Ovary (tissue), 9 donors: ENCODE data around the gene MNT. TPM values are rescaled to one million over a fixed set of nuclear protein-coding genes. Genes with fewer than 3 reads are reported as not detected.

Experiments used
- DNase-seq, 5 donors: peaks; one replicate each; pipeline ENCODE4 v3.0.0-alpha.2; 2019 to 2020
- H3K27ac ChIP-seq, 2 donors: fragments of 200-600 bp; one replicate each; pipeline versions ENCODE4 v1.5.1 to v1.8.0; 2019 to 2022
- H3K27me3 ChIP-seq: fragments of 200-600 bp; one replicate; pipeline ENCODE4 v1.8.0; 2022
- H3K36me3 ChIP-seq: fragments of 200-600 bp; sonication (generic); one replicate; pipeline ENCODE4 v1.5.1; 2019
- H3K4me1 ChIP-seq: one replicate; pipeline ENCODE4 v1.8.1; 2013; ENCODE audit warnings: mild to moderate bottlenecking, moderate library complexity; ENCODE audit not compliant: insufficient read depth
- H3K4me3 ChIP-seq: fragments of 200-600 bp; sonication (generic); one replicate; pipeline ENCODE4 v1.5.1; 2017
- H3K9me3 ChIP-seq, 2 donors: fragments of 200-600 bp in 1 of 2; sonication (generic) in 1 of 2; one replicate each; pipeline versions ENCODE4 v1.5.1 to v1.8.1; 2013 to 2019; ENCODE audit warnings: mild to moderate bottlenecking in 1 of 2, moderate library complexity in 1 of 2
- EP300 ChIP-seq: sonication (generic); formaldehyde crosslinking; IDR thresholded peaks from one replicate; pipeline ENCODE4 v1.6.1; 2017; ENCODE audit warnings: antibody characterized with exemption
- POLR2A ChIP-seq: fragments of 450-650 bp; IDR thresholded peaks from one replicate; pipeline ENCODE4 v1.6.1; 2017; ENCODE audit warnings: antibody characterized with exemption, mild to moderate bottlenecking, moderate library complexity
- WGBS, 3 donors: extraction: QIAGEN DNeasy Blood & Tissue Kit in 1 of 3; methylation state at CpG; one replicate each; pipeline versions ENCODE4 v1.1.5 to v1.1.7; 2013 to 2017; 5-methylcytosine and 5-hydroxymethylcytosine counted together
- intact Hi-C, 4 donors: fragments of 100-400 bp; cut with DNase I; formaldehyde crosslinking; loops; one replicate each; pipeline versions ENCODE4 v1.11.0 to v1.15.1; 2022 to 2023
- polyA plus RNA-seq, 2 donors: library from polyadenylated mRNA; stranded (reverse); fragments of 200-250 nt in 1 of 2; fragments of 350-450 nt in 1 of 2; fragmentation: Illumina TruSeq in 1 of 2; extraction: RNeasy Lipid Tissue Mini Kit (QIAGEN cat#74804) in 1 of 2; gene quantifications; one replicate each; pipeline ENCODE4 v1.2.3, GENCODE V29; 2013 to 2014
- total RNA-seq, 7 donors: library from RNA; depleted of rRNA in 2 of 7; stranded (reverse); fragments of >200 nt in 2 of 7; fragmentation: NEBNext Ultra II Directional in 3 of 7; extraction: Animal tissue kit (Norgen Biotek cat#: 25700) in 3 of 7; gene quantifications; one replicate each; pipeline versions ENCODE4 v1.1.0 to v1.2.4, GENCODE V29; 2016 to 2023
- TF ChIP-seq, protein P1 (sequence below), 3 donors: fragments of 450-650 bp in 2 of 3; fragments of 200-600 bp in 1 of 3; IDR thresholded peaks; one replicate each; pipeline versions ENCODE4 v1.5.1 to v1.8.0; 2016 to 2022; ENCODE audit warnings: antibody characterized with exemption in 3 of 3, mild to moderate bottlenecking in 1 of 3
- donor health status: DM: no; HTN: no; CAD: no; lungs with moderate emphysema.
- donor health status: DM: no; HTN: no; CAD: no.
- donor health status: Bipolar disorder and iron deficiency.
- donor health status: DM: yes; HTN: yes; CAD: no.
- donor health status: DM: no; HTN: no; CAD: no.
- donor health status: DM: yes; HTN: yes; CAD: no.

Gene MNT
- total and polyA plus RNA-seq, 9 donors = 5.0 to 37.0 (median 24.2) TPM

DNA sequence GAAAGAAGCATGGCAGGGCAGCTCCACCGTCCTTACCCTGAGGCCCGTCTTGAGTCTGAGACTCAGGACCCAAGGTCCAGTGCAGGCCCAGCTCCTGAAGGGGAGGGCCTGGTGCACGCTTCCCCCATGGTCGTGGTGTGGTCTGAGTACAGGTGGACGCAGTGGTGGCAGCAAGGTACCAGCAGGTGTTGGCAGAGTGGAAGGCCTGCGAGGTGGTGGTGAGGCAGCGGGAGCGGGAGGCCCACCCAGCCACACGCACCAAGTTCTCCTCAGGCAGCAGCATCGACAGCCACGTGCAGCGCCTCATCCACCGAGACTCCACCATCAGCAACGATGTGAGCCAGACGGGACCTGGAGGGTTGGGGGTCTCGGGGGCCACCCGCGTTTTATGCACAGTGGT lies 27.7 kb downstream of the MNT start:
- intact Hi-C loops = loop anchor here in 1 of 4 donors (5.0 kb wide), 1 partner anchor 439 kb away; no protein-coding TSS in a partner anchor
- TF ChIP-seq, protein P1, sequence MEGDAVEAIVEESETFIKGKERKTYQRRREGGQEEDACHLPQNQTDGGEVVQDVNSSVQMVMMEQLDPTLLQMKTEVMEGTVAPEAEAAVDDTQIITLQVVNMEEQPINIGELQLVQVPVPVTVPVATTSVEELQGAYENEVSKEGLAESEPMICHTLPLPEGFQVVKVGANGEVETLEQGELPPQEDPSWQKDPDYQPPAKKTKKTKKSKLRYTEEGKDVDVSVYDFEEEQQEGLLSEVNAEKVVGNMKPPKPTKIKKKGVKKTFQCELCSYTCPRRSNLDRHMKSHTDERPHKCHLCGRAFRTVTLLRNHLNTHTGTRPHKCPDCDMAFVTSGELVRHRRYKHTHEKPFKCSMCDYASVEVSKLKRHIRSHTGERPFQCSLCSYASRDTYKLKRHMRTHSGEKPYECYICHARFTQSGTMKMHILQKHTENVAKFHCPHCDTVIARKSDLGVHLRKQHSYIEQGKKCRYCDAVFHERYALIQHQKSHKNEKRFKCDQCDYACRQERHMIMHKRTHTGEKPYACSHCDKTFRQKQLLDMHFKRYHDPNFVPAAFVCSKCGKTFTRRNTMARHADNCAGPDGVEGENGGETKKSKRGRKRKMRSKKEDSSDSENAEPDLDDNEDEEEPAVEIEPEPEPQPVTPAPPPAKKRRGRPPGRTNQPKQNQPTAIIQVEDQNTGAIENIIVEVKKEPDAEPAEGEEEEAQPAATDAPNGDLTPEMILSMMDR (IDR thresholded peaks at IDR 0.05) = no peak
- no peak for TF ChIP-seq POLR2A
- TF ChIP-seq EP300 = no peak
- no peaks in the 10 kb centered on the region for H3K9me3 ChIP-seq
- H3K4me3 ChIP-seq = no peak overlapping the region
- 91 to 93% (median 92%) methylated on average over 18 of the region's 18 CpGs for WGBS, 3 donors
- no peaks in the 10 kb centered on the region for H3K27me3 ChIP-seq
- H3K4me1 ChIP-seq = no peaks in the 10 kb centered on the region
- no peaks in the 10 kb centered on the region for H3K36me3 ChIP-seq
- no peak for DNase-seq
- H3K27ac ChIP-seq = no peak overlapping the region

DNA sequence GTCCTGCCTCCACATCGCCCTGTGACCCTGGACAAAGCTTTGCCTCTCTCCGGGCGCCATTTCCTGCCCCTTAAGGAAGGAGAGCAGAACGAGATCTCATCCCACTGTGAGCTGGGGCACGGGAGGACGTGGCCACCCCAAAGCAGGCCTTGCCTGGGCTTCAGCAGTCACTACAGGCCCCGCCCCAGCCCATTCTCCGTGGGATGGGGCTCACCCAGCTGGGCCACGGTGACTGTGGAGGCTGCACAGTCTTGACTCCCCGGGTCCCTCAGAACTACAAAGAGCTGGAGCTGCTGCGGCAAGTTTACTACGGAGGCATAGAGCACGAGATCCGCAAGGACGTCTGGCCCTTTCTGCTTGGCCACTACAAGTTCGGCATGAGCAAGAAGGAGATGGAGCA lies 28.2 kb downstream of the MNT start:
- no peaks in the 10 kb centered on the region for H3K36me3 ChIP-seq
- intact Hi-C loops = loop anchor here in 1 of 4 donors (5.0 kb wide), 1 partner anchor 440 kb away; no protein-coding TSS in a partner anchor
- TF ChIP-seq, protein P1 (IDR thresholded peaks at IDR 0.05) = no peak
- TF ChIP-seq POLR2A = no peak
- TF ChIP-seq EP300 = no peak

DNA sequence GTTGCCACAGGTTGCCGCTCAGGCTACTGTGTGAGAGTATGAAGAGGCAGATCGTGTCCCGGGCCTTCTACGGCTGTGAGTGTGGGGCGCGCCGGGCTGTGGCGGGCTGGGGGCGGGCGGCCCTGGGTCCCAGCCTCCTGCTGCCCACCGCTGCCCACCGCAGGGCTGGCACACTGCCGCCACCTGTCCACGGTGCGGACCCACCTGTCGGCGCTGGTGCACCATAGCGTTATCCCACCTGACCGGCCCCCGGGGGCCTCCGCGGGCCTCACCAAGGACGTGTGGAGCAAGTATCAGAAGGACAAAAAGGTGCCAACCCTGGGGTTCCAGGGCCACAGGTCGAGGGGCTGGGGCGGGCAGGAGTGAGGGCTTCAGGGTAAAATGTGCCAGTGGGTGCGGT lies 28.7 kb downstream of the MNT start:
- H3K27ac ChIP-seq = no peak overlapping the region
- no peak for DNase-seq
- H3K36me3 ChIP-seq = no peaks in the 10 kb centered on the region
- no peaks in the 10 kb centered on the region for H3K9me3 ChIP-seq
- intact Hi-C loops = loop anchor here in 1 of 4 donors (5.0 kb wide), 1 partner anchor 440 kb away; no protein-coding TSS in a partner anchor
- no peaks in the 10 kb centered on the region for H3K27me3 ChIP-seq
- H3K4me1 ChIP-seq = no peaks in the 10 kb centered on the region
- WGBS, 3 donors = 90 to 92% (median 92%) methylated on average over 26 of the region's 26 CpGs
- no peak overlapping the region for H3K4me3 ChIP-seq
- TF ChIP-seq, protein P1 (IDR thresholded peaks at IDR 0.05) = no peak
- TF ChIP-seq EP300 (no peak), POLR2A (no peak)

More for the DNA sequence above, 28.2 kb downstream of the MNT start:
- no peak overlapping the region for H3K4me3 ChIP-seq
- no peaks in the 10 kb centered on the region for H3K4me1 ChIP-seq
- H3K27ac ChIP-seq = no peak overlapping the region
- WGBS, 3 donors = 84 to 90% (median 85%) methylated on average over 16 of the region's 16 CpGs
- H3K9me3 ChIP-seq = no peaks in the 10 kb centered on the region
- DNase-seq = no peak
- H3K27me3 ChIP-seq = no peaks in the 10 kb centered on the region

DNA sequence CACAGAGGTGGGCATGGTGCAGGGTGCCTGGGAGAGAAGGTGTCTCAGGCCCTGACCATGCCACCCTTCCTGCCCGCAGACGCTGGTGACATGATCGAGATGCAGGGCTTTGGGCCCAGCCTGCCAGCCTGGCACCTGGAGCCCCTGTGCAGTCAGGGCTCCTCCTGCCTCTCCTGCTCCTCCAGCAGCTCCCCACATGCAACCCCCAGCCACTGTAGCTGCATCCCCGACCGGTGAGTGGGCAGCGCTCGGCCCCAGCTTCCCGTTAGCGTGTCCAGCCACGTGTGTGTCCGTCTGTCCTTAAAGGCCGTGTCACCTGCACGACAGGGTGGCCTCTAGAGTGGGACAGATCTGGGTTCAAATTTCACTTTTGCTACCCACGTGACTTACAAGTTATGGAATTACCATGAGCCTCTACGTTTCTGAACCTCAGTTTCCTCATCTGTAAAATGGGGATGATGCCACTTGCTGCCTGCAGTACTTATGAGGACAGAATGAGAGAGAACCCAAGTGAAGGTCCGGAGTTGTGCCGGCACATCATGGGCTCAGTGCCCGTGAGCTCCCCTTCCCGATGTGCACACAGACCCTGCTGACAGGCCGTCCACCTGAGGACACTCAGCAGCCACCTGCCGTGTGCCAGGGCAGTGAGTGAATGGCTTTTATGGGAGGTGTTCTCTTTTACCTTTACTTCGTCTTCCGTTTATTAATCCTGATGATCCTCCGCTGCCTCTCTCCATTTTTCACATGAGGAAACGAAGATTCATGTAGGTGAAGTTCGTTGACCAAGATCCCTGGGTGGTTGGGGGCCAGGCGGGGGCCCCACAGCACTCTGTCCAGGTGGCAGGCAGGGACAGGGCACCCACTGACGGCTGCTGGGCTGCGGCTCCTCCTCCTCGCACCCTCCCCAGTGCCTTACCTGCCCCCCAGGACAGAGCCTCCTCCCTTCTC lies 29.4 kb downstream of the MNT start:
- Histone ChIP-seq H3K9me3 (no peaks in the 10 kb centered on the region), H3K36me3 (no peaks in the 10 kb centered on the region), H3K4me3 (no peak overlapping the region), H3K27me3 (no peaks in the 10 kb centered on the region), H3K27ac (no peak overlapping the region), H3K4me1 (no peaks in the 10 kb centered on the region)
- TF ChIP-seq EP300 (no peak), POLR2A (no peak)
- TF ChIP-seq, protein P1 (IDR thresholded peaks at IDR 0.05) = no peak
- intact Hi-C loops = loop anchor here in 1 of 4 donors (5.0 kb wide), 1 partner anchor 441 kb away; no protein-coding TSS in a partner anchor
- 90 to 93% (median 93%) methylated on average over 30 of the region's 30 CpGs for WGBS, 3 donors
- DNase-seq = no peak
